B cell (primary cell): ENCODE results near the gene UBQLN3. TPM values are rescaled to one million over a fixed set of nuclear protein-coding genes. Genes with fewer than 3 reads are reported as not detected.

ENCODE experiments used
- ATAC-seq: fragments of 200-7000 bp; cut with Tn5 transposase; one replicate; pipeline ENCODE4 v1.10.0; 2021; ENCODE audit warnings: low read depth, mild to moderate bottlenecking, moderate number of reproducible peaks, moderate library complexity
- CTCF ChIA-PET: fragments of 350-600 bp; sonication (Branson Sonifier 250); formaldehyde crosslinking; loops from one replicate; lab custom pipeline; 2021; ENCODE audit warnings: antibody characterized with exemption, inconsistent platforms; lab: Charles Lee
- POLR2A ChIA-PET: fragments of 350-600 bp; sonication (Branson Sonifier 250); formaldehyde crosslinking; loops from one replicate; lab custom pipeline; 2021; ENCODE audit warnings: antibody characterized with exemption; lab: Charles Lee
- DNase-seq: peaks from one replicate; pipeline ENCODE4 v3.0.0; 2013
- H2AFZ ChIP-seq: 2 replicates; pipeline ENCODE4 v1.6.1; 2012; ENCODE audit warnings: mild to moderate bottlenecking, low read depth, low read length; ENCODE audit not compliant: insufficient read depth, poor library complexity, severe bottlenecking
- H3K27ac ChIP-seq, 2 donors: 1 replicate in 1 of 2; 2 replicates in 1 of 2; pipeline ENCODE4 v1.5.1; 2012 to 2013; ENCODE audit warnings: low read length in 2 of 2, mild to moderate bottlenecking in 2 of 2, moderate library complexity in 1 of 2
- H3K27me3 ChIP-seq, 4 experiments: fragments of 200-600 bp in 1 of 4; sonication (generic) in 1 of 4; replicated peaks in 1 of 4; 1 replicate in 2 of 4; 2 replicates in 2 of 4; pipeline versions ENCODE4 v1.6.1 to v1.7.0; 2013 to 2016; ENCODE audit warnings: low read length in 3 of 4, mild to moderate bottlenecking in 2 of 4, mixed read lengths in 1 of 4, moderate library complexity in 1 of 4; ENCODE audit not compliant: insufficient read depth in 4 of 4, control insufficient read depth in 3 of 4; ENCODE audit errors: control extremely low read depth in 1 of 4
- H3K36me3 ChIP-seq, 2 experiments: replicated peaks in 1 of 2; 1 replicate in 1 of 2; 2 replicates in 1 of 2; pipeline versions ENCODE4 v1.6.1 to v1.7.1; 2013; ENCODE audit warnings: low read length in 1 of 2; ENCODE audit not compliant: insufficient read depth in 2 of 2, control insufficient read depth in 1 of 2; ENCODE audit errors: control extremely low read depth in 1 of 2, extremely low read depth in 1 of 2
- H3K4me1 ChIP-seq, 2 donors: fragments of 200-600 bp in 1 of 2; sonication (generic) in 1 of 2; 1 replicate in 1 of 2; 2 replicates in 1 of 2; pipeline versions ENCODE4 v1.5.1 to v1.6.1; 2013 to 2017; ENCODE audit warnings: low read length in 2 of 2; ENCODE audit not compliant: control insufficient read depth in 2 of 2, insufficient read depth in 2 of 2
- H3K4me2 ChIP-seq: replicated peaks from 2 replicates; pipeline ENCODE3; 2012; ENCODE audit warnings: mild to moderate bottlenecking, low read depth, low read length; ENCODE audit not compliant: poor library complexity, severe bottlenecking
- H3K4me3 ChIP-seq, 5 experiments: fragments of 200-600 bp in 1 of 5; sonication (generic) in 1 of 5; 1 replicate in 3 of 5; 2 replicates in 2 of 5; pipeline versions ENCODE4 v1.5.1 to v1.7.0; 2011 to 2016; ENCODE audit warnings: low read length in 4 of 5, mild to moderate bottlenecking in 4 of 5, low read depth in 2 of 5, control low read depth in 1 of 5, moderate library complexity in 1 of 5; ENCODE audit not compliant: insufficient read depth in 1 of 5; ENCODE audit errors: control extremely low read depth in 1 of 5, extremely low read depth in 1 of 5
- H3K79me2 ChIP-seq: fragments of 200-600 bp; sonication (generic); one replicate; pipeline ENCODE4 v1.6.0; 2016; ENCODE audit warnings: low read length; ENCODE audit not compliant: control insufficient read depth, insufficient read depth
- H3K9ac ChIP-seq: fragments of 200-600 bp; sonication (generic); 2 replicates; pipeline ENCODE4 v1.6.1; 2017; ENCODE audit warnings: mild to moderate bottlenecking, low read length, moderate library complexity
- H3K9me3 ChIP-seq, 3 donors: one replicate each; pipeline versions ENCODE4 v1.6.1 to v1.7.1; 2013; ENCODE audit warnings: low read length in 2 of 3; ENCODE audit not compliant: control insufficient read depth in 2 of 3, insufficient read depth in 1 of 3; ENCODE audit errors: control extremely low read depth in 1 of 3
- H4K20me1 ChIP-seq: 2 replicates; pipeline ENCODE4 v1.6.0; 2012; ENCODE audit warnings: mild to moderate bottlenecking, low read length; ENCODE audit not compliant: insufficient read depth, control insufficient read depth, poor library complexity, severe bottlenecking
- H3K27ac Mint-ChIP-seq: one replicate; pipeline ENCODE4 v1.8.0; 2021; ENCODE audit warnings: mixed read lengths
- H3K27me3 Mint-ChIP-seq: one replicate; pipeline ENCODE4 v1.8.0; 2021; ENCODE audit warnings: mixed read lengths
- H3K4me1 Mint-ChIP-seq: one replicate; pipeline ENCODE4 v1.8.0; 2021; ENCODE audit warnings: mixed read lengths
- H3K4me3 Mint-ChIP-seq: one replicate; pipeline ENCODE4 v1.8.0; 2021; ENCODE audit warnings: mixed read lengths
- H3K9me3 Mint-ChIP-seq: one replicate; pipeline ENCODE4 v1.8.0; 2022; ENCODE audit warnings: mixed read lengths; ENCODE audit not compliant: insufficient read depth
- CTCF ChIP-seq: fragments of 200-600 bp; IDR thresholded peaks from one replicate; pipeline ENCODE4 v1.8.0; 2022; ENCODE audit warnings: antibody characterized with exemption, mild to moderate bottlenecking
- EZH2 ChIP-seq: IDR thresholded peaks from 2 replicates; pipeline ENCODE4 v1.6.1; 2012; ENCODE audit warnings: borderline replicate concordance, low read depth, mild to moderate bottlenecking, moderate library complexity, low read length; ENCODE audit not compliant: insufficient read depth, poor library complexity, severe bottlenecking
- WGBS: methylation state at CpG from one replicate; pipeline ENCODE4 v1.1.5; 2013; ENCODE audit warnings: missing lambda C conversion rate; ENCODE audit not compliant: insufficient coverage; 5-methylcytosine and 5-hydroxymethylcytosine counted together
- intact Hi-C: fragments of 100-400 bp; cut with micrococcal nuclease; formaldehyde crosslinking; loops from one replicate; pipeline ENCODE4 v1.10.0; 2022
- polyA plus RNA-seq: library from polyadenylated mRNA; depleted of rRNA; stranded (reverse); fragments of >200 nt; gene quantifications from 2 replicates; pipeline ENCODE4 v1.2.3, GENCODE V29; 2012
- total RNA-seq, 2 donors: library from RNA; stranded (reverse); fragments of 120-200 nt in 1 of 2; gene quantifications; 1 replicate in 1 of 2; 2 replicates in 1 of 2; pipeline versions ENCODE4 v1.2.3 to v1.2.4, GENCODE V29; 2013 to 2022

UBQLN3 gene
- total and polyA plus RNA-seq, 2 donors (not counting 1 experiment from before 2014, with no cell fraction given): 0.59 TPM; not detected in 1

- no peak for ATAC-seq
- 0% methylated on average over 1 of the region's 5 CpGs for WGBS
- ChIA-PET CTCF (no interaction called here), POLR2A (no interaction called here)
- H3K9me3 Mint-ChIP-seq: no peaks in the 10 kb centered on the region
- no peak overlapping the region for H3K4me3 Mint-ChIP-seq
- Histone ChIP-seq H3K4me2 (no peak overlapping the region), H3K79me2 (no peaks in the 10 kb centered on the region), H4K20me1 (no peaks in the 10 kb centered on the region), H3K27me3 (peaks cover 0 to 2% (median 0%) of the 10 kb centered on the region in 4 experiments), H3K4me1 (no peaks in the 10 kb centered on the region), H3K36me3 (no peaks in the 10 kb centered on the region), H3K9me3 (no peaks in the 10 kb centered on the region), H3K9ac (no peak overlapping the region), H3K4me3 (no peak overlapping the region), H2AFZ (no peak overlapping the region), H3K27ac (no peak overlapping the region)
- no peak for TF ChIP-seq EZH2
- TF ChIP-seq CTCF: no peak
- H3K27ac Mint-ChIP-seq: no peak overlapping the region
- DNase-seq: no peak
- no peaks in the 10 kb centered on the region for H3K4me1 Mint-ChIP-seq
- intact Hi-C loops: no loop called here
- H3K27me3 Mint-ChIP-seq: peaks cover 12% of the 10 kb centered on the region
Measured at GRCh38 chr11:5489576-5490357, 20.0 kb downstream of the UBQLN3 start.

- WGBS: 96% methylated on average over 4 of the region's 4 CpGs
- Histone ChIP-seq H3K4me1 (no peaks in the 10 kb centered on the region), H3K9me3 (no peaks in the 10 kb centered on the region), H3K27ac (no peak overlapping the region), H3K79me2 (no peaks in the 10 kb centered on the region), H3K4me3 (no peak overlapping the region), H4K20me1 (no peaks in the 10 kb centered on the region), H3K4me2 (no peak overlapping the region), H3K9ac (no peak overlapping the region), H2AFZ (no peak overlapping the region), H3K36me3 (no peaks in the 10 kb centered on the region), H3K27me3 (no peaks in the 10 kb centered on the region)
- Mint-ChIP-seq H3K27me3 (peaks cover 12% of the 10 kb centered on the region), H3K27ac (no peak overlapping the region), H3K9me3 (no peaks in the 10 kb centered on the region), H3K4me3 (no peak overlapping the region), H3K4me1 (no peaks in the 10 kb centered on the region)
- no peak for ATAC-seq
- DNase-seq: no peak
- CTCF ChIA-PET: no interaction called here
- intact Hi-C loops: no loop called here
- TF ChIP-seq EZH2: no peak
- TF ChIP-seq CTCF: no peak
- POLR2A ChIA-PET: no interaction called here
Measured at GRCh38 chr11:5488798-5489399, 20.9 kb downstream of the UBQLN3 start.
